Occipital lobe (tissue), 2 donors: Measurements from ENCODE around the gene GCGR. TPM values are rescaled to one million over a fixed set of nuclear protein-coding genes. Genes with fewer than 3 reads are reported as not detected.

ENCODE experiments used
- DNase-seq: peaks from one replicate; lab custom pipeline; 2025; lab: John Stamatoyannopoulos, UW
- total RNA-seq: library from RNA; depleted of rRNA; stranded (reverse); fragments of >200 nt; gene quantifications from one replicate; pipeline ENCODE4 v1.2.3, GENCODE V29; 2014

GCGR gene
- total RNA-seq, 1 donor from 2014 or later = not detected

- DNase-seq = no peak
Measured at GRCh38 chr17:81846743-81847689, 43.1 kb downstream of the GCGR start.

- no peak for DNase-seq
Measured at GRCh38 chr17:81849457-81849856, 45.5 kb downstream of the GCGR start.

- DNase-seq = no peak
Measured at GRCh38 chr17:81851423-81851822, 47.5 kb downstream of the GCGR start.

GRCh38 chr17:81852237-81852636 lies 48.3 kb downstream of the GCGR start:
- DNase-seq = no peak

GRCh38 chr17:81854974-81855774 lies 51.2 kb downstream of the GCGR start:
- DNase-seq = no peak

GRCh38 chr17:81858170-81858966 lies 54.4 kb downstream of the GCGR start:
- DNase-seq = no peak

GRCh38 chr17:81858967-81859905 lies 55.3 kb downstream of the GCGR start:
- DNase-seq = no peak

- no peak for DNase-seq
Measured at GRCh38 chr17:81859906-81860755, 56.2 kb downstream of the GCGR start, which contains the start of gene P4HB. Gene P4HB (minus strand): TSS chr17:81860535. CDS start chr17:81860471, 64 bp downstream.

- peak; percentile 99 for DNase-seq
Measured at GRCh38 chr17:81860756-81861568, 57.0 kb downstream of the GCGR start.

GRCh38 chr17:81863123-81863675 lies 59.2 kb downstream of the GCGR start:
- DNase-seq = no peak

Other genes starting within 250 kb of the GCGR start
- gene NPLOC4, start 167.0 kb upstream of the GCGR start, total RNA-seq = 39.5 TPM
- 0.16 TPM for gene TSPAN10, start 167.0 kb upstream of the GCGR start, total RNA-seq
- gene PDE6G, start 147.6 kb upstream of the GCGR start, total RNA-seq = not detected
- 5.5 TPM for gene OXLD1, start 137.5 kb upstream of the GCGR start, total RNA-seq
- gene CCDC137, start 137.4 kb upstream of the GCGR start, total RNA-seq = 3.9 TPM
- 34.0 TPM for gene ARL16, start 120.4 kb upstream of the GCGR start, total RNA-seq
- gene HGS, start 120.1 kb upstream of the GCGR start, total RNA-seq = 37.6 TPM
- gene MRPL12, start 100.8 kb upstream of the GCGR start, total RNA-seq = 4.7 TPM
- gene SLC25A10, start 91.9 kb upstream of the GCGR start, total RNA-seq = 4.2 TPM
- gene MCRIP1, start 29.1 kb downstream of the GCGR start, total RNA-seq = 85.9 TPM
- not detected for gene PPP1R27, start 30.9 kb downstream of the GCGR start, total RNA-seq
- gene P4HB, start 56.4 kb downstream of the GCGR start, total RNA-seq = 57.4 TPM
- 22.9 TPM for gene ARHGDIA, start 67.2 kb downstream of the GCGR start, total RNA-seq
- gene ALYREF, start 87.4 kb downstream of the GCGR start, total RNA-seq = 78.3 TPM
- gene ANAPC11, start 87.6 kb downstream of the GCGR start, total RNA-seq = 43.0 TPM
- gene NPB, start 98.1 kb downstream of the GCGR start, total RNA-seq = 2.0 TPM
- gene PCYT2, start 107.2 kb downstream of the GCGR start, total RNA-seq = 24.5 TPM
- gene SIRT7, start 114.0 kb downstream of the GCGR start, total RNA-seq = 8.0 TPM
- gene MAFG, start 123.6 kb downstream of the GCGR start, total RNA-seq = 16.5 TPM
- 17.6 TPM for gene PYCR1, start 133.2 kb downstream of the GCGR start, total RNA-seq
- gene MYADML2, start 143.1 kb downstream of the GCGR start, total RNA-seq = 0.16 TPM
- 0.31 TPM for gene NOTUM, start 157.0 kb downstream of the GCGR start, total RNA-seq
- gene ASPSCR1, start 173.5 kb downstream of the GCGR start, total RNA-seq = 11.1 TPM
- gene CENPX, start 218.7 kb downstream of the GCGR start, total RNA-seq = 29.2 TPM
- 14.2 TPM for gene LRRC45, start 219.2 kb downstream of the GCGR start, total RNA-seq
- gene RAC3, start 227.5 kb downstream of the GCGR start, total RNA-seq = 76.0 TPM
- gene DCXR, start 233.5 kb downstream of the GCGR start, total RNA-seq = 18.1 TPM
- 14.5 TPM for gene RFNG, start 247.7 kb downstream of the GCGR start, total RNA-seq
- 64.4 TPM for gene GPS1, start 247.7 kb downstream of the GCGR start, total RNA-seq